ENCODE data around the gene DNASE1L2.

DNASE1L2 gene

GRCh38 chr16:2223942-2224486 is 12.2 kb upstream of the DNASE1L2 start:
- no peak for DNase-seq (ENCODE audit: low read depth, low spot score)

GRCh38 chr16:2226245-2226793 is 9.9 kb upstream of the DNASE1L2 start:
- DNase-seq (ENCODE audit: low read depth, low spot score) = no peak

GRCh38 chr16:2226918-2227317 is 9.3 kb upstream of the DNASE1L2 start:
- no peak for DNase-seq (ENCODE audit: low read depth, low spot score)

- no peak for DNase-seq (ENCODE audit: low read depth, low spot score)
Measured at GRCh38 chr16:2228161-2228824, 8.0 kb upstream of the DNASE1L2 start.

- no peak for DNase-seq (ENCODE audit: low read depth, low spot score)
Measured at GRCh38 chr16:2229091-2229490, 7.2 kb upstream of the DNASE1L2 start.

GRCh38 chr16:2229632-2230250 is 6.5 kb upstream of the DNASE1L2 start:
- no peak for DNase-seq (ENCODE audit: low read depth, low spot score)

GRCh38 chr16:2230376-2230775 is 5.9 kb upstream of the DNASE1L2 start:
- DNase-seq (ENCODE audit: low read depth, low spot score) = no peak

GRCh38 chr16:2231016-2231931 is 5.0 kb upstream of the DNASE1L2 start:
- DNase-seq (ENCODE audit: low read depth, low spot score) = no peak

GRCh38 chr16:2232094-2232990 is 3.9 kb upstream of the DNASE1L2 start:
- DNase-seq (ENCODE audit: low read depth, low spot score) = no peak

GRCh38 chr16:2233046-2233775 is 3.0 kb upstream of the DNASE1L2 start:
- DNase-seq (ENCODE audit: low read depth, low spot score) = no peak

- DNase-seq (ENCODE audit: low read depth, low spot score) = no peak
Measured at GRCh38 chr16:2233872-2234812, 2.1 kb upstream of the DNASE1L2 start.

GRCh38 chr16:2234813-2235170 is 1.5 kb upstream of the DNASE1L2 start:
- DNase-seq (ENCODE audit: low read depth, low spot score) = no peak

GRCh38 chr16:2235234-2235651 is 1.0 kb upstream of the DNASE1L2 start:
- no peak for DNase-seq (ENCODE audit: low read depth, low spot score)

- DNase-seq (ENCODE audit: low read depth, low spot score) = no peak
Measured at GRCh38 chr16:2235695-2236336, 428 bp upstream of the DNASE1L2 start.

GRCh38 chr16:2237102-2237482 is 848 bp downstream of the DNASE1L2 start:
- DNase-seq (ENCODE audit: low read depth, low spot score) = no peak

GRCh38 chr16:2237493-2238149 is 1.4 kb downstream of the DNASE1L2 start:
- DNase-seq (ENCODE audit: low read depth, low spot score) = no peak

- no peak for DNase-seq (ENCODE audit: low read depth, low spot score)
Measured at GRCh38 chr16:2238150-2238837, 2.0 kb downstream of the DNASE1L2 start.
